ENCODE measurements around the gene OR2V1. TPM values are rescaled to one million over a fixed set of nuclear protein-coding genes. Genes with fewer than 3 reads are reported as not detected.
"Not testable (repeated sequence)": the region's sequence is repeated elsewhere in the genome, so short reads cannot be mapped to it uniquely, and the experiment has no call there.

OR2V1 gene
- total and polyA plus RNA-seq, 8 donors = not detected

DNA sequence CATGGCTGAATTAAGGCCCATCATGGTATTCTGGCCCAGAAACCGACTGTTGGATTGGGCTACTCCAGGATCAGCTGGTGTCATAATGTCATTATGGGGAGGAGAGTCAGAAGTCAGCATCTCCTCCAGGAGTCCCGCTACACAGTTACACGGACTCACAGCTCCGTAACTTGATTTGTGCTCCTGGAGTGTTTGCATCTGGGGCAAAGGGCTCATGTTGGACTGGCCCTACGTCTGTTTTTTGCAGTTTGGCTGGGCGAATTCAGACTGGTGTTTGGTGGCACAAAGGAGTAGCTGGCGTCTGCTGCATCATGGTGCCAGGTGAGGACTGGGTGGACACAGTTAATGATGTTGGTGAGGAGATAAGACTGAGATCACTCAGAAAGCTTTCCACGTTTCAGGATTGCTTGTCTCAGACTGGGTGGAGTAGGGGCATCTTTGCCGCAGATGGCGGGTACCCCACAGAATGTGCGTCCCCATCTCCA is 31.3 kb downstream of the OR2V1 start:
- Histone ChIP-seq H3K36me3 (no peaks in the 10 kb centered on the region), H3K27ac (no peak overlapping the region), H3K9me3 (no peaks in the 10 kb centered on the region), H3K4me1 (peaks cover 0 to 8% (median 6%) of the 10 kb centered on the region in 4 donors), H3K4me3 (no peak overlapping the region), H3K27me3 (peaks cover 9 to 46% (median 26%) of the 10 kb centered on the region in 3 donors)
- TF ChIP-seq EP300 (IDR thresholded peaks at IDR 0.05) (no peak), POLR2AphosphoS5 (IDR thresholded peaks at IDR 0.05) (no peak), CTCF (IDR thresholded peaks at IDR 0.05) (no peak), POLR2A (IDR thresholded peaks at IDR 0.05) (no peak)
- DNase-seq = no peak
- intact Hi-C loops (cut with DNase I; ENCODE audit: low total_unique reads) = no loop called here
- 49 to 60% (median 57%) methylated on average over 10 to 11 of the region's 11 CpGs for WGBS, 5 donors

DNA sequence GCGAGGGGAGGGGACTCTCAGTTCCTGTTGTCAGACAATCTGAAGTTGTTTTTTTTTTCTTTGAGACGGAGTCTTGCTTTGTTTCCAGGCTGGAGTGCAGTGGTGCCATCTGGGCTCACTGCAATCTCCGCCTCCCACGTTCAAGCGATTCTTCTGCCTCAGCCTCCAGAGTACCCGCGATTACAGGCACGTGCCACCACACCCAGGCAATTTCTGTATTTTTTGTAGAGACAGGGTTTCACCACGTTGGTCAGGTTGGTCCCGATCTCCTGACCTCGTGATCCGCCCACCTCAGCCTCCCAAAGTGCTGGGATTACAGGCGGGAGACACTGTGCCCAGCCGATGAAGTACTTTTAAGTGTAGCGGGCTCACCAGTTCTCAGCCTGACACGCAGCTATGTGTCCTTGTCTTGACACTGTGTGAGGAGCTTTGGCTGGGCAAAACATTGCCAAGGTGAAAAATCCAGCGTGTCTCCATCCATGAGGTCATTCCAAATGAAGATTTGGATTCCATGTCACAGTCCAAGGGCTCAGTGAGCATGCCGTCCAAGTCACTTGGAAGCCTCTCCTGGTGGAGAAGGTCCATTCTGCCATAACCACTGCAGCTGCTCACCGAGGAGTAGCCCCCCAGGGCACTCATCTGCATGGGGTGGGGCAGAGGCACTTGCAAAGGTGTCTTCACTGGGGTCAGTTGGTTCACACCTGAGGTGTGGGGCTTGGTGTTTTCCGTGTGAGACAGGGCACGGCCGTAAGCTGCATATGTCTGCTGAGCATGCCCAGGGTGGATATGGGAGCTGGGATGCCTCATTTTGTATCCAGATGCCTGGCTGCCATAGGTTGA is 32.0 kb downstream of the OR2V1 start:
- Histone ChIP-seq H3K36me3 (no peaks in the 10 kb centered on the region), H3K27ac (no peak overlapping the region), H3K4me1 (peaks cover 0 to 8% (median 6%) of the 10 kb centered on the region in 4 donors), H3K9me3 (no peaks in the 10 kb centered on the region), H3K4me3 (no peak overlapping the region), H3K27me3 (peaks cover 9 to 45% (median 19%) of the 10 kb centered on the region in 3 donors)
- WGBS, 5 donors = 16 to 27% (median 22%) methylated on average over 20 to 21 of the region's 22 CpGs
- intact Hi-C loops (cut with DNase I; ENCODE audit: low total_unique reads) = no loop called here
- TF ChIP-seq EP300 (IDR thresholded peaks at IDR 0.05) (no peak), CTCF (IDR thresholded peaks at IDR 0.05) (no peak), POLR2AphosphoS5 (IDR thresholded peaks at IDR 0.05) (no peak), POLR2A (IDR thresholded peaks at IDR 0.05) (no peak)
- DNase-seq = no peak

DNA sequence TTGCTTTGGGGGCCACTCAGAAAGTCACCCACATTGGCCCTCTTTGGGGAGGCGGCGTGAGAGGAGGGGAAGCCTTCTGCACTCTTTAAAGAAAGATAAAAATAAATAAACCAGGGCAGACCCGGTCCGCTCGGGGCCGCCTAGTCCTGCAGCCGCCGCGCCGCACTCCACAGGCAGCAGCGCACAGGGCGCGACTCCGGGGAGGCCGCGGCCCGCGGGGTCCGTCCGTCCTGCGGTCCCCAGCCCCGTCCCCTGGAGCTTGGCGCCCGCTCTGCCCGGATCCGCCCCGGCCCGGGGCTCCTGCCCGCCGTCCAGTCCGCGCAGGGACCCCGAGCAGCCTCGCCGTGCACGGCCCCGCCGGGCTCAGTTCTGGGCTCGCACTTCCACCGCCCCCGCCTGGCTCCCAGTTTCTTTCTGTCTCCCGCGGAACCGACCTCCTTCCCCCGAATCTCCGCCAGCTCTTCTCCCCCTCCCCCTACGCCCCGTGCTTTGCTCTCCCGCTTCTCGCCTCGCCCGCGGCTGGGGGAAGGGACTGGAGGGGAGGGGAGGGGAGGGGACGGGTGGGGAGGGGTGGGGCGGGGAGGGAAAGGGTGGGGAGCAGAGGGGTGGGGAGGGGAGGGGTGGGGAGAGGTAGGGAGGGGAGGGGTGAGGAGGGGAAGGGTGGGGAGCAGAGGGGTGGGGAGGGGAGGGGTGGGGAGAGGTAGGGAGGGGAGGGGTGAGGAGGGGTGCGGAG is 33.0 kb downstream of the OR2V1 start:
- H3K4me3 ChIP-seq; H3K27ac ChIP-seq; H3K9me3 ChIP-seq; H3K4me1 ChIP-seq; DNase-seq; H3K36me3 ChIP-seq; intact Hi-C loops (cut with DNase I; ENCODE audit: low total_unique reads): not testable (repeated sequence)
- peaks cover 9 to 47% (median 19%) of the 10 kb centered on the region in 3 donors for H3K27me3 ChIP-seq
- no CpG with 5 or more reads among the region's 56 CpGs for WGBS, 5 donors

DNA sequence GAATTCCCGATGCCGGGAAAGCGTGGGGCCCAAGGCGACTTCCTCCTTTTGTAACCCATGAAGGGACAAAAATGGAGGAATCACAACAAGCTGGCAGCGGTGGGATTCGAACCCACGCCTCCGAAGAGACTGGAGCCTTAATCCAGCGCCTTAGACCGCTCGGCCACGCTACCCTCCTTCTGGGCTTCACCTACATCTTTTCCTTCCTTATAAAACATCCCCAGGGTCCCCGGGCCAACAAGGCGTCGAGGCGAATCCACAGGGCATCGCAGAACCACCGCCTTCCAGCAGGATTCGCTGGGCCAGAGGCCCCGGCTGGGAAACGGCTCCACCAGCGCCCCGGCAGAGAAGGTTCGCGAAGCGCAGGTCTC is 33.6 kb downstream of the OR2V1 start:
- H3K27ac ChIP-seq; H3K9me3 ChIP-seq; H3K4me1 ChIP-seq; H3K36me3 ChIP-seq; DNase-seq; intact Hi-C loops (cut with DNase I; ENCODE audit: low total_unique reads); H3K4me3 ChIP-seq: not testable (repeated sequence)
- WGBS, 5 donors = no CpG with 5 or more reads among the region's 26 CpGs
- H3K27me3 ChIP-seq = peaks cover 9 to 53% (median 19%) of the 10 kb centered on the region in 3 donors

DNA sequence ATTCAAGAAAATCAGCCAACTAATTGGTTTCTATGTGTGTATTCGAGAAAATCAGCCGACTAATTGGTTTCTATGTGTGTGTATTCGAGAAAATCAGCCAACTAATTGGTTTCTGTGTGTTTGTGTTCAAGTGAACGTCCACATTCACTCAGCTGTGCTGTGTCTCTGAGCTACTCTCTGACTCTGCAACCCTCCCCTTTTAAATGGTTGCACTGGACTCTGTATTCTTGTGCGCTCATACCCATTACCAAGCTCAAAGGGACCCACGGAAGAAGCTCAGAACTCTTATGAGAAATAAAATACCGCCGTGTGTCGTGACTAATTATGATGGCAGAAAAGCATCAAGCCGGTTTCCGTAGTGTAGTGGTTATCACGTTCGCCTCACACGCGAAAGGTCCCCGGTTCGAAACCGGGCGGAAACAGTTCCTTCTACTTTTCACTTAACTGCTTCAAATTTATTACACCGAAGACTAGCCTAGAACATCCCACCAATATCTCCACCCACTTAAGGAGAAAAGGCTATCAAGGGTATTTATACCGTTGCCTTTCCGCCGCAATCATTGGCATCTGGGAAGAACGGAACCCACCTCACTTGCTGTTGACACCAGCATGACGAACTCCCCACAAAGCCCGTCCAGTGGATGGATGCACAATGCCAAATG is 34.1 kb downstream of the OR2V1 start:
- H3K36me3 ChIP-seq; DNase-seq; H3K9me3 ChIP-seq; H3K27ac ChIP-seq; H3K4me3 ChIP-seq; H3K4me1 ChIP-seq; intact Hi-C loops (cut with DNase I; ENCODE audit: low total_unique reads): not testable (repeated sequence)
- no CpG with 5 or more reads among the region's 26 CpGs for WGBS, 5 donors
- peaks cover 9 to 58% (median 19%) of the 10 kb centered on the region in 3 donors for H3K27me3 ChIP-seq

- H3K27me3 ChIP-seq = peaks cover 9 to 50% (median 14%) of the 10 kb centered on the region in 3 donors
- intact Hi-C loops (cut with DNase I; ENCODE audit: low total_unique reads); H3K27ac ChIP-seq; H3K9me3 ChIP-seq; H3K36me3 ChIP-seq; DNase-seq; H3K4me1 ChIP-seq; H3K4me3 ChIP-seq: not testable (repeated sequence)
- 11 to 100% (median 76%) methylated on average over 1 to 3 of the region's 3 CpGs for WGBS, 5 donors
Observed at GRCh38 chr5:181095162-181095561, 35.8 kb downstream of the OR2V1 start.
